GM23338 (cell line): ENCODE measurements around the gene TCIRG1. TPM values are rescaled to one million over a fixed set of nuclear protein-coding genes. Genes with fewer than 3 reads are reported as not detected.
A peak's percentile ranks its signal among the peaks of the same experiment; 100 is the strongest.

Source experiments
- ATAC-seq: fragments of 200-7000 bp; cut with Tn5 transposase; 3 replicates; pipeline ENCODE4 v1.9.1; 2020
- DNase-seq: peaks from one replicate; pipeline ENCODE4 v3.0.0-alpha.2; 2015; ENCODE audit warnings: low spot score
- H2AFZ ChIP-seq: fragments of 200-600 bp; sonication (generic); 2 replicates; pipeline ENCODE4 v1.8.0; 2016; ENCODE audit warnings: antibody characterized with exemption, mild to moderate bottlenecking, moderate library complexity
- H3F3A ChIP-seq: fragments of 200-600 bp; sonication (generic); replicated peaks from 2 replicates; pipeline ENCODE4 v1.8.0; 2017; ENCODE audit warnings: antibody characterized with exemption, mixed run types, low read depth
- H3K27ac ChIP-seq: fragments of 200-600 bp; sonication (generic); 2 replicates; pipeline ENCODE4 v1.6.1; 2016; ENCODE audit warnings: low read depth
- H3K27me3 ChIP-seq: fragments of 200-600 bp; sonication (generic); 2 replicates; pipeline ENCODE4 v1.8.0; 2016; ENCODE audit warnings: mild to moderate bottlenecking, mixed run types, moderate library complexity; ENCODE audit not compliant: insufficient read depth
- H3K36me3 ChIP-seq: fragments of 200-600 bp; sonication (generic); 2 replicates; pipeline ENCODE4 v1.8.0; 2016; ENCODE audit warnings: mild to moderate bottlenecking; ENCODE audit not compliant: insufficient read depth
- H3K4me1 ChIP-seq: fragments of 200-600 bp; sonication (generic); 2 replicates; pipeline ENCODE4 v1.8.0; 2016; ENCODE audit warnings: mild to moderate bottlenecking, moderate library complexity; ENCODE audit not compliant: insufficient read depth
- H3K4me2 ChIP-seq: fragments of 200-600 bp; sonication (generic); 2 replicates; pipeline ENCODE4 v1.7.1; 2017; ENCODE audit warnings: mixed run types
- H3K4me3 ChIP-seq: fragments of 200-600 bp; sonication (generic); 2 replicates; pipeline ENCODE4 v1.6.1; 2016; ENCODE audit warnings: mixed run types
- H3K79me2 ChIP-seq: fragments of 200-600 bp; sonication (generic); replicated peaks from 2 replicates; pipeline ENCODE4 v1.8.0; 2017; ENCODE audit warnings: mild to moderate bottlenecking; ENCODE audit not compliant: insufficient read depth
- H3K9me2 ChIP-seq: fragments of 200-600 bp; sonication (generic); 2 replicates; pipeline ENCODE4 v1.8.0; 2017; ENCODE audit not compliant: insufficient read depth
- H4K20me1 ChIP-seq: fragments of 200-600 bp; sonication (generic); replicated peaks from 2 replicates; pipeline ENCODE4 v1.8.0; 2017; ENCODE audit warnings: mild to moderate bottlenecking; ENCODE audit not compliant: insufficient read depth
- H3K27ac Mint-ChIP-seq: 2 replicates; pipeline ENCODE4 v1.8.0; 2020; ENCODE audit warnings: inconsistent platforms, mild to moderate bottlenecking, moderate library complexity, mixed read lengths
- H3K27me3 Mint-ChIP-seq: 3 replicates; pipeline ENCODE4 v1.8.0; 2022; ENCODE audit warnings: low read depth, mild to moderate bottlenecking, moderate library complexity, mixed read lengths, inconsistent platforms; ENCODE audit not compliant: insufficient read depth, poor library complexity
- H3K36me3 Mint-ChIP-seq: 3 replicates; pipeline ENCODE4 v1.8.0; 2021; ENCODE audit warnings: low read depth, mild to moderate bottlenecking, inconsistent platforms, moderate library complexity, mixed read lengths
- H3K4me1 Mint-ChIP-seq: 3 replicates; pipeline ENCODE4 v1.8.0; 2020; ENCODE audit warnings: mild to moderate bottlenecking, inconsistent platforms, mixed read lengths
- H3K4me3 Mint-ChIP-seq: 3 replicates; pipeline ENCODE4 v1.8.0; 2021; ENCODE audit warnings: moderate library complexity, mild to moderate bottlenecking, inconsistent platforms, mixed read lengths
- H3K9me3 Mint-ChIP-seq: 3 replicates; pipeline ENCODE4 v1.8.0; 2020; ENCODE audit warnings: moderate library complexity, mild to moderate bottlenecking, inconsistent platforms, mixed read lengths
- CREB1 ChIP-seq: fragments of 250-450 bp; sonication (Bioruptor Pico); IDR thresholded peaks from 2 replicates; pipeline ENCODE4 v1.5.0; 2020; ENCODE audit warnings: low read depth, mild to moderate bottlenecking, moderate library complexity
- EZH2 ChIP-seq: fragments of 200-600 bp; sonication (generic); IDR thresholded peaks from one replicate; pipeline ENCODE4 v1.8.0; 2017; ENCODE audit warnings: antibody characterized with exemption, mild to moderate bottlenecking, low read depth; ENCODE audit not compliant: unreplicated experiment
- EZH2phosphoT487 ChIP-seq: fragments of 200-600 bp; sonication (generic); IDR thresholded peaks from one replicate; pipeline ENCODE4 v1.8.1; 2018; ENCODE audit warnings: antibody characterized with exemption; ENCODE audit not compliant: unreplicated experiment
- POLR2AphosphoS5 ChIP-seq: IDR thresholded peaks from 2 replicates; pipeline ENCODE4 v1.6.1; 2016; ENCODE audit warnings: antibody characterized with exemption, low read depth
- STAT1 ChIP-seq: IDR thresholded peaks from one replicate; pipeline ENCODE4 v1.6.1; 2016; ENCODE audit warnings: antibody characterized with exemption; ENCODE audit not compliant: unreplicated experiment
- ZNF114 ChIP-seq: fragments of 250-450 bp; sonication (Bioruptor Pico); IDR thresholded peaks from 2 replicates; pipeline ENCODE4 v1.5.0; 2020; ENCODE audit warnings: mild to moderate bottlenecking, moderate library complexity
- polyA plus RNA-seq: library from polyadenylated mRNA; unstranded; fragments of >200 nt; fragmentation: Nextera tagmentation; extraction: Ambion mirVana; gene quantifications from 2 replicates; pipeline ENCODE4 v1.2.1, GENCODE V29; 2016
- total RNA-seq: library from RNA; depleted of rRNA; stranded (reverse); fragments of >200 nt; shearing (Covaris generic); gene quantifications from 2 replicates; pipeline ENCODE4 v1.2.3, GENCODE V29; 2014
- TF ChIP-seq, protein P1 (sequence below): fragments of 250-450 bp; sonication (Bioruptor Pico); IDR thresholded peaks from 2 replicates; pipeline ENCODE4 v1.5.0; 2020; ENCODE audit warnings: mild to moderate bottlenecking, moderate library complexity
- TF ChIP-seq, protein P2 (sequence below): IDR thresholded peaks from 2 replicates; pipeline ENCODE4 v1.6.1; 2016; ENCODE audit warnings: antibody characterized with exemption

TCIRG1 gene
- total and polyA plus RNA-seq, 2 experiments from 2014 or later, result 20.4 to 40.4 TPM

DNA sequence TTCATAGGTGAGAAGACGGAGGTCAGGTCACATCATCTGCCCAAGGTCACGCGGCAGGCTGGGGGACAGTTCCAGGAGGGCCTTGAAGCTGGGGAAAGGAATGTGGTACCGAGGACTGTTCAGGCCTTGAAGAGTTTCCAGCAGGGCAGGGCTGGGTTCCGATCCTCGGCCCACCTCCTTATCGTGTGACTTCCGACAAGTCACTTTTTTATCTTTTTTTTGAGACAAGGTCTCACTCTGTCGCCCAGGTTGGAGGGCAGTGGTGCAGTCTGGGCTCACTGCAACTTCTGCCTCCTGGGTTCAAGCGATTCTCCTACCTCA is 7.7 kb upstream of the TCIRG1 start (continued):
- TF ChIP-seq, protein P1, sequence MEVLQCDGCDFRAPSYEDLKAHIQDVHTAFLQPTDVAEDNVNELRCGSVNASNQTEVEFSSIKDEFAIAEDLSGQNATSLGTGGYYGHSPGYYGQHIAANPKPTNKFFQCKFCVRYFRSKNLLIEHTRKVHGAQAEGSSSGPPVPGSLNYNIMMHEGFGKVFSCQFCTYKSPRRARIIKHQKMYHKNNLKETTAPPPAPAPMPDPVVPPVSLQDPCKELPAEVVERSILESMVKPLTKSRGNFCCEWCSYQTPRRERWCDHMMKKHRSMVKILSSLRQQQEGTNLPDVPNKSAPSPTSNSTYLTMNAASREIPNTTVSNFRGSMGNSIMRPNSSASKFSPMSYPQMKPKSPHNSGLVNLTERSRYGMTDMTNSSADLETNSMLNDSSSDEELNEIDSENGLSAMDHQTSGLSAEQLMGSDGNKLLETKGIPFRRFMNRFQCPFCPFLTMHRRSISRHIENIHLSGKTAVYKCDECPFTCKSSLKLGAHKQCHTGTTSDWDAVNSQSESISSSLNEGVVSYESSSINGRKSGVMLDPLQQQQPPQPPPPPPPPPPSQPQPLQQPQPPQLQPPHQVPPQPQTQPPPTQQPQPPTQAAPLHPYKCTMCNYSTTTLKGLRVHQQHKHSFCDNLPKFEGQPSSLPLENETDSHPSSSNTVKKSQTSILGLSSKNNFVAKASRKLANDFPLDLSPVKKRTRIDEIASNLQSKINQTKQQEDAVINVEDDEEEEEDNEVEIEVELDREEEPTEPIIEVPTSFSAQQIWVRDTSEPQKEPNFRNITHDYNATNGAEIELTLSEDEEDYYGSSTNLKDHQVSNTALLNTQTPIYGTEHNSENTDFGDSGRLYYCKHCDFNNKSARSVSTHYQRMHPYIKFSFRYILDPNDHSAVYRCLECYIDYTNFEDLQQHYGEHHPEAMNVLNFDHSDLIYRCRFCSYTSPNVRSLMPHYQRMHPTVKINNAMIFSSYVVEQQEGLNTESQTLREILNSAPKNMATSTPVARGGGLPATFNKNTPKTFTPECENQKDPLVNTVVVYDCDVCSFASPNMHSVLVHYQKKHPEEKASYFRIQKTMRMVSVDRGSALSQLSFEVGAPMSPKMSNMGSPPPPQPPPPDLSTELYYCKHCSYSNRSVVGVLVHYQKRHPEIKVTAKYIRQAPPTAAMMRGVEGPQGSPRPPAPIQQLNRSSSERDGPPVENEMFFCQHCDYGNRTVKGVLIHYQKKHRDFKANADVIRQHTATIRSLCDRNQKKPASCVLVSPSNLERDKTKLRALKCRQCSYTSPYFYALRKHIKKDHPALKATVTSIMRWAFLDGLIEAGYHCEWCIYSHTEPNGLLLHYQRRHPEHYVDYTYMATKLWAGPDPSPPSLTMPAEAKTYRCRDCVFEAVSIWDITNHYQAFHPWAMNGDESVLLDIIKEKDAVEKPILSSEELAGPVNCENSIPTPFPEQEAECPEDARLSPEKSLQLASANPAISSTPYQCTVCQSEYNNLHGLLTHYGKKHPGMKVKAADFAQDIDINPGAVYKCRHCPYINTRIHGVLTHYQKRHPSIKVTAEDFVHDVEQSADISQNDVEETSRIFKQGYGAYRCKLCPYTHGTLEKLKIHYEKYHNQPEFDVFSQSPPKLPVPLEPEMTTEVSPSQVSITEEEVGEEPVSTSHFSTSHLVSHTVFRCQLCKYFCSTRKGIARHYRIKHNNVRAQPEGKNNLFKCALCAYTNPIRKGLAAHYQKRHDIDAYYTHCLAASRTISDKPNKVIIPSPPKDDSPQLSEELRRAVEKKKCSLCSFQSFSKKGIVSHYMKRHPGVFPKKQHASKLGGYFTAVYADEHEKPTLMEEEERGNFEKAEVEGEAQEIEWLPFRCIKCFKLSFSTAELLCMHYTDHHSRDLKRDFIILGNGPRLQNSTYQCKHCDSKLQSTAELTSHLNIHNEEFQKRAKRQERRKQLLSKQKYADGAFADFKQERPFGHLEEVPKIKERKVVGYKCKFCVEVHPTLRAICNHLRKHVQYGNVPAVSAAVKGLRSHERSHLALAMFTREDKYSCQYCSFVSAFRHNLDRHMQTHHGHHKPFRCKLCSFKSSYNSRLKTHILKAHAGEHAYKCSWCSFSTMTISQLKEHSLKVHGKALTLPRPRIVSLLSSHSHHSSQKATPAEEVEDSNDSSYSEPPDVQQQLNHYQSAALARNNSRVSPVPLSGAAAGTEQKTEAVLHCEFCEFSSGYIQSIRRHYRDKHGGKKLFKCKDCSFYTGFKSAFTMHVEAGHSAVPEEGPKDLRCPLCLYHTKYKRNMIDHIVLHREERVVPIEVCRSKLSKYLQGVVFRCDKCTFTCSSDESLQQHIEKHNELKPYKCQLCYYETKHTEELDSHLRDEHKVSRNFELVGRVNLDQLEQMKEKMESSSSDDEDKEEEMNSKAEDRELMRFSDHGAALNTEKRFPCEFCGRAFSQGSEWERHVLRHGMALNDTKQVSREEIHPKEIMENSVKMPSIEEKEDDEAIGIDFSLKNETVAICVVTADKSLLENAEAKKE (CRISPR knock-in tag), result no peak
- TF ChIP-seq, protein P2, sequence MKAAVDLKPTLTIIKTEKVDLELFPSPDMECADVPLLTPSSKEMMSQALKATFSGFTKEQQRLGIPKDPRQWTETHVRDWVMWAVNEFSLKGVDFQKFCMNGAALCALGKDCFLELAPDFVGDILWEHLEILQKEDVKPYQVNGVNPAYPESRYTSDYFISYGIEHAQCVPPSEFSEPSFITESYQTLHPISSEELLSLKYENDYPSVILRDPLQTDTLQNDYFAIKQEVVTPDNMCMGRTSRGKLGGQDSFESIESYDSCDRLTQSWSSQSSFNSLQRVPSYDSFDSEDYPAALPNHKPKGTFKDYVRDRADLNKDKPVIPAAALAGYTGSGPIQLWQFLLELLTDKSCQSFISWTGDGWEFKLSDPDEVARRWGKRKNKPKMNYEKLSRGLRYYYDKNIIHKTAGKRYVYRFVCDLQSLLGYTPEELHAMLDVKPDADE, result no peak
- TF ChIP-seq POLR2AphosphoS5, result no peak

DNA sequence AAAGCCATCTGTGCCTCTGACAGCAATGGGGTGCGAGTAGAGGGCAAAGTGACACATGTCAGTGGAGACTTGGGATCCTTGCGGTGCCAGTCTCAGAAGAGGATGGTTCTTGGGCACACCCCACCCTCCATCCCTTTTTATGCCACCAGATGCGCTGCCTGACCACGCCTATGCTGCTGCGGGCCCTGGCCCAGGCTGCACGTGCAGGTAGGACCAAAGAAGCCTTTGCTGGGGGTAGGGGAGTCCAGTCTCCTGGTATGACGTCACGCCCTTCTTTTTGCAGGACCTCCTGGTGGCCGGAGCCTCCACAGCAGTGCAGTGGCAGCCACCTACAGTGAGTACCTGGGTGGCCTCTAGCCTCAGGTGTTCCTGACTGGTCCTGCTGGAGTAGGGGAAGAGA is 6.8 kb upstream of the TCIRG1 start:
- H3K27ac Mint-ChIP-seq, result no peak overlapping the region
- H3K4me3 ChIP-seq, result peak overlapping the region; percentile 71; the same call in 1 of the 2 replicates
- no peak overlapping the region for H3K4me2 ChIP-seq
- TF ChIP-seq ZNF114 (CRISPR knock-in tag), result no peak
- TF ChIP-seq STAT1, result no peak
- TF ChIP-seq CREB1, result no peak
- TF ChIP-seq, protein P2, result no peak
- TF ChIP-seq EZH2, result no peak
- TF ChIP-seq EZH2phosphoT487, result no peak

More for the DNA sequence above, 6.8 kb upstream of the TCIRG1 start:
- Histone ChIP-seq H3K79me2 (peaks cover 13% of the 10 kb centered on the region), H3K27me3 (no peaks in the 10 kb centered on the region), H2AFZ (no peak overlapping the region), H3F3A (peaks cover under 1% of the 10 kb centered on the region; the same call in 1 of the 2 replicates), H3K27ac (no peak overlapping the region), H3K4me1 (peaks cover 3% of the 10 kb centered on the region; the same call in 1 of the 2 replicates), H3K9me2 (no peaks in the 10 kb centered on the region), H3K36me3 (peaks cover 6% of the 10 kb centered on the region; the same call in 1 of the 2 replicates), H4K20me1 (no peaks in the 10 kb centered on the region)
- peaks cover 15% of the 10 kb centered on the region for H3K36me3 Mint-ChIP-seq
- no peaks in the 10 kb centered on the region for H3K9me3 Mint-ChIP-seq
- H3K4me1 Mint-ChIP-seq, result peaks cover 16% of the 10 kb centered on the region
- ATAC-seq, result no peak
- DNase-seq, result no peak
- H3K4me3 Mint-ChIP-seq, result peak overlapping the region; percentile 94
- H3K27me3 Mint-ChIP-seq, result peaks cover 18% of the 10 kb centered on the region
